ENCODE data around the gene RRP36. TPM values are rescaled to one million over a fixed set of nuclear protein-coding genes. Genes with fewer than 3 reads are reported as not detected.
"Not testable (repeated sequence)": the region's sequence is repeated elsewhere in the genome, so short reads cannot be mapped to it uniquely, and the experiment has no call there.

The RRP36 gene
- total and polyA plus RNA-seq, 2 of the 8 experiments (the other 6 are each of a cell fraction or from before 2014, with no cell fraction given) = 33.9 to 92.3 TPM

- TF ChIP-seq HDAC2 (IDR thresholded peaks at IDR 0.05; ENCODE audit: borderline replicate concordance in 1 of 2, low read depth in 2 of 2, low read length in 2 of 2) (no peak), CTBP2 (IDR thresholded peaks at IDR 0.05; ENCODE audit: borderline replicate concordance, insufficient read depth, insufficient read length, low read length) (no peak), BACH1 (IDR thresholded peaks at IDR 0.05; ENCODE audit: low read length) (no peak)
These were observed 19.3 kb downstream of the RRP36 start (continued) for GRCh38 chr6:43040542-43041257.

- ChIA-PET CTCF (ENCODE audit: partially characterized antibody) (interaction anchor here (1.2 to 1.5 kb wide), 3 partner anchors 13 to 102 kb away, joined by 3 to 6 read pairs (median 3); partner anchors contain the start of gene CUL7), POLR2A (ENCODE audit: partially characterized antibody) (interaction anchor here (0.6 to 29.7 kb wide), 5 partner anchors 8 to 42 kb away, joined by 3 to 584 read pairs (median 4); partner anchors contain the start of genes KLC4, KLHDC3, MEA1 and MRPL2)
- Histone ChIP-seq H4K20me1 (replicated peaks in 1 of 2; ENCODE audit: control insufficient read depth in 1 of 2, insufficient read depth in 2 of 2, low read length in 2 of 2) (peaks cover 2 to 10% of the 10 kb centered on the region in 2 experiments), H3K36me3 (ENCODE audit: control insufficient read depth in 2 of 4, insufficient read depth in 4 of 4, low read length in 3 of 4) (peaks cover 0 to 20% (median 12%) of the 10 kb centered on the region in 4 experiments; a peak in 4 of 8 replicates)
- H3K56ac ChIP-seq (replicated peaks; ENCODE audit: insufficient read length, low read depth, low read length); H3K27ac ChIP-seq (ENCODE audit: low read depth, low read length); H4K8ac ChIP-seq (ENCODE audit: extremely low read depth, insufficient read depth, low read length); H3K18ac ChIP-seq (ENCODE audit: extremely low read depth, low read length); H2BK12ac ChIP-seq (ENCODE audit: low read depth, low read length); H3K14ac ChIP-seq (ENCODE audit: insufficient read length); H3K23me2 ChIP-seq (ENCODE audit: low read depth, low read length); H2BK20ac ChIP-seq (ENCODE audit: low read length); H3K4me3 ChIP-seq (ENCODE audit: extremely low read depth in 1 of 4, insufficient read depth in 2 of 4, low read depth in 3 of 4, low read length in 4 of 4); H2AFZ ChIP-seq (ENCODE audit: low read length); H3K4me1 ChIP-seq (replicated peaks in 1 of 4; ENCODE audit: control insufficient read depth in 3 of 4, insufficient read depth in 4 of 4, low read length in 3 of 4); H2BK5ac ChIP-seq (ENCODE audit: low read depth, low read length); H3K23ac ChIP-seq (ENCODE audit: insufficient read length); H3K4ac ChIP-seq (replicated peaks; ENCODE audit: insufficient read length, low read depth, low read length); H3K9me3 ChIP-seq (ENCODE audit: insufficient read depth in 2 of 2, low read depth in 1 of 2, low read length in 1 of 2); H3K79me1 ChIP-seq (ENCODE audit: low read depth, low read length); H3K79me2 ChIP-seq (ENCODE audit: control insufficient read depth in 1 of 2, insufficient read depth in 2 of 2, low read length in 2 of 2); H2AK5ac ChIP-seq (ENCODE audit: low read depth, low read length); H2BK120ac ChIP-seq (replicated peaks; ENCODE audit: low read depth, low read length); DNase-seq (ENCODE audit: low read depth in 1 of 2, low spot score in 2 of 2); FAIRE-seq; H2BK15ac ChIP-seq (ENCODE audit: low read length); H3K9ac ChIP-seq (replicated peaks in 1 of 4; ENCODE audit: extremely low read depth in 1 of 4, low read depth in 3 of 4, low read length in 3 of 4); H3K4me2 ChIP-seq (ENCODE audit: insufficient read depth in 1 of 2, low read depth in 2 of 2, low read length in 2 of 2); H3K27me3 ChIP-seq (replicated peaks in 1 of 4; ENCODE audit: control insufficient read depth in 3 of 4, extremely low read depth in 1 of 4, insufficient read depth in 3 of 4, low read length in 3 of 4); H4K91ac ChIP-seq (replicated peaks; ENCODE audit: insufficient read length, low read length); H4K5ac ChIP-seq (ENCODE audit: insufficient read length, low read depth, low read length): not testable (repeated sequence)
- WGBS, 2 experiments (ENCODE audit: extremely low coverage in 1 of 2, insufficient coverage in 1 of 2, insufficient read length in 1 of 2, insufficient replicate concordance in 2 of 2, low coverage in 1 of 2, low lambda C conversion rate in 2 of 2, missing lambda C conversion rate in 1 of 2) = 85% methylated on average over 6 of the region's 8 CpGs; no CpG with 5 or more reads in 1 of the 2 experiments
These were observed 20.1 kb downstream of the RRP36 start for GRCh38 chr6:43041475-43041874.
